ENCODE measurements around the gene TLCD3B. TPM values are rescaled to one million over a fixed set of nuclear protein-coding genes. Genes with fewer than 3 reads are reported as not detected.
A peak's percentile ranks its signal among the peaks of the same experiment; 100 is the strongest.

The TLCD3B gene
- total RNA-seq, 2 experiments from 2014 or later = 3.7 to 4.0 TPM

- no peak for ATAC-seq
- POLR2A ChIA-PET = no interaction called here
- H3K9me3 Mint-ChIP-seq (ENCODE audit: low read depth) = no peaks in the 10 kb centered on the region
- no peak for DNase-seq
- no peak overlapping the region for H3K27ac Mint-ChIP-seq
- H3K36me3 Mint-ChIP-seq (ENCODE audit: low read depth) = peaks cover 16% of the 10 kb centered on the region
- CTCF ChIA-PET = interaction anchor here (1.0 kb wide), 1 partner anchor 17 kb away, joined by 3 read pairs; no protein-coding TSS in a partner anchor
- no peaks in the 10 kb centered on the region for H3K27me3 Mint-ChIP-seq
- intact Hi-C loops (cut with DNase I, micrococcal nuclease) = loop anchor here (10.0 kb wide), 2 partner anchors 344 to 1136 kb away; partner anchors contain the start of genes RABEP2 (in 1 of the 2) and ZNF771 (in 1 of the 2)
- no peak overlapping the region for H3K4me3 Mint-ChIP-seq
- H3K4me1 Mint-ChIP-seq = peaks cover 2% of the 10 kb centered on the region
Measured at GRCh38 chr16:30060836-30061554, 29.9 kb upstream of the TLCD3B start.

DNA sequence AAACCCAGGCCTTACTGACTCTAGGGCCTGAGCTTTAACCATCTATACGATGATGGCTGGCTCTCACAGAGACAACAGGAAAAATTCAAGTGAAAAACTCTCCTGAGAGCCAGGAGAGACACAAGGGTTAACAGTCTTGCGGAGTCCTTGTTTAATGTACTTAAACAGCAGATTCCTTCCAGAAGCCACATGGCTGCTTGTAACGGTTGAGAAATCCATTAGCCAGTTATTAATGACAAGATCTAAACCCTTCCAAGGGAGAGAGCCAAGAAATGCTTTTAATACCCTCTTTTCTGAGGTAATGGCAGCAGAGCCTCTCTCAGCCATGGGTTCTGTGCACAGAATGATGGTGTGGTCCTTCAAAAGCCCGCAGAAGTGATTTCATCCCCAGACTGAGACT, 29.3 kb upstream of the TLCD3B start:
- ChIA-PET POLR2A (no interaction called here), CTCF (no interaction called here)
- DNase-seq = no peak
- Mint-ChIP-seq H3K4me3 (no peak overlapping the region), H3K4me1 (peaks cover 3% of the 10 kb centered on the region), H3K27ac (no peak overlapping the region), H3K27me3 (no peaks in the 10 kb centered on the region), H3K36me3 (ENCODE audit: low read depth) (peaks cover 11% of the 10 kb centered on the region), H3K9me3 (ENCODE audit: low read depth) (no peaks in the 10 kb centered on the region)
- intact Hi-C loops (cut with DNase I, micrococcal nuclease) = loop anchor here (10.0 kb wide), 2 partner anchors 344 to 1136 kb away; partner anchors contain the start of genes RABEP2 (in 1 of the 2) and ZNF771 (in 1 of the 2)
- no peak for ATAC-seq

- no peaks in the 10 kb centered on the region for H3K36me3 Mint-ChIP-seq (ENCODE audit: low read depth)
- peak; percentile 78 for DNase-seq
- H3K4me1 Mint-ChIP-seq = peaks cover 25% of the 10 kb centered on the region
- no peak overlapping the region for H3K27ac Mint-ChIP-seq
- H3K27me3 Mint-ChIP-seq = peaks cover 2% of the 10 kb centered on the region
- POLR2A ChIA-PET = interaction anchor here (1.0 to 1.1 kb wide), 2 partner anchors 10 to 36 kb away, joined by 3 to 7 read pairs; partner anchors contain the start of genes ALDOA and TBX6
- ATAC-seq = peak; percentile 84
- peak overlapping the region; percentile 55 for H3K4me3 Mint-ChIP-seq
- no peaks in the 10 kb centered on the region for H3K9me3 Mint-ChIP-seq (ENCODE audit: low read depth)
- intact Hi-C loops (cut with DNase I, micrococcal nuclease) = no loop called here
- CTCF ChIA-PET = interaction anchor here (0.7 to 1.8 kb wide), 17 partner anchors 8 to 693 kb away, joined by 3 to 14 read pairs (median 5); partner anchors contain the start of genes ALDOA, PAGR1, PHKG2 and TAOK2
Measured at GRCh38 chr16:30054959-30055553, 24.0 kb upstream of the TLCD3B start.

DNA sequence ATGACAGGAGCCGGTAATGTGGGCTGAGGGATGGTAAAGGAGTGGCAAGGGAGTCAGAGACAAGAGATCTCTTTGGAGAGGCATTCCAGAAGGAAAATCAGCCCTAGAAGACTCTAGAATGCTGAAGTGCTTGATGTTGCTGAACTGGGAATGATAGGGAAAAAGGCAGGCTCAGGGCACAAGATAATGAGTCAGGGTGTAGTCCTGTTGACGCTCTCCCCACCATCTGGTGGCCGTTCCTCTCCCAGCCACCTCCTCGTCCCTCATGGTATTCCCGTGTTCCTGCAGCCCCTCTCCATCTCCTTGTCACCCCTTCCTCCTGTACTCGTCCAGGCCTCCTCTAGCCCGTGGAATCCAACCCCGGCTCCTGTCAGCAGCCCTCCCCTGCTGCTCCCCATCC, 23.4 kb upstream of the TLCD3B start:
- POLR2A ChIA-PET = interaction anchor here (1.0 to 1.1 kb wide), 2 partner anchors 11 to 37 kb away, joined by 3 to 7 read pairs; partner anchors contain the start of genes ALDOA and TBX6
- intact Hi-C loops (cut with DNase I, micrococcal nuclease) = no loop called here
- CTCF ChIA-PET = interaction anchor here (0.7 to 1.6 kb wide), 8 partner anchors 9 to 694 kb away, joined by 3 to 11 read pairs (median 6); partner anchors contain the start of genes ALDOA, PAGR1 and PHKG2

GRCh38 chr16:30053376-30054015, 22.4 kb upstream of the TLCD3B start:
- DNase-seq (no peak), ATAC-seq (no peak)
- Mint-ChIP-seq H3K4me1 (peaks cover 25% of the 10 kb centered on the region), H3K9me3 (ENCODE audit: low read depth) (no peaks in the 10 kb centered on the region), H3K36me3 (ENCODE audit: low read depth) (no peaks in the 10 kb centered on the region), H3K27me3 (peaks cover 2% of the 10 kb centered on the region), H3K4me3 (peak overlapping the region; percentile 78), H3K27ac (no peak overlapping the region)
- intact Hi-C loops (cut with DNase I, micrococcal nuclease) = loop anchor here (1.0 kb wide), 5 partner anchors 12 to 263 kb away; partner anchors contain the start of genes ALDOA (in 2 of the 2), HIRIP3 (in 1 of the 2), KIF22 (in 1 of the 2) and MAPK3 (in 1 of the 2)
- ChIA-PET POLR2A (interaction anchor here (1.0 to 1.1 kb wide), 3 partner anchors 11 to 81 kb away, joined by 4 to 5 read pairs (median 5); partner anchors contain the start of gene TBX6), CTCF (interaction anchor here (0.7 to 1.2 kb wide), 5 partner anchors 12 to 353 kb away, joined by 3 to 4 read pairs (median 3); partner anchors contain the start of gene ALDOA)

More for the DNA sequence above, 23.4 kb upstream of the TLCD3B start:
- DNase-seq = no peak
- peak overlapping the region; percentile 55 for H3K4me3 Mint-ChIP-seq
- no peak for ATAC-seq
- H3K27ac Mint-ChIP-seq = no peak overlapping the region
- peaks cover 2% of the 10 kb centered on the region for H3K27me3 Mint-ChIP-seq
- H3K36me3 Mint-ChIP-seq (ENCODE audit: low read depth) = no peaks in the 10 kb centered on the region
- H3K4me1 Mint-ChIP-seq = peaks cover 25% of the 10 kb centered on the region
- H3K9me3 Mint-ChIP-seq (ENCODE audit: low read depth) = no peaks in the 10 kb centered on the region

- CTCF ChIA-PET = interaction anchor here (0.7 to 1.3 kb wide), 5 partner anchors 20 to 352 kb away, joined by 3 to 4 read pairs (median 3); no protein-coding TSS in a partner anchor
Measured at GRCh38 chr16:30052671-30053372, 21.8 kb upstream of the TLCD3B start.

DNA sequence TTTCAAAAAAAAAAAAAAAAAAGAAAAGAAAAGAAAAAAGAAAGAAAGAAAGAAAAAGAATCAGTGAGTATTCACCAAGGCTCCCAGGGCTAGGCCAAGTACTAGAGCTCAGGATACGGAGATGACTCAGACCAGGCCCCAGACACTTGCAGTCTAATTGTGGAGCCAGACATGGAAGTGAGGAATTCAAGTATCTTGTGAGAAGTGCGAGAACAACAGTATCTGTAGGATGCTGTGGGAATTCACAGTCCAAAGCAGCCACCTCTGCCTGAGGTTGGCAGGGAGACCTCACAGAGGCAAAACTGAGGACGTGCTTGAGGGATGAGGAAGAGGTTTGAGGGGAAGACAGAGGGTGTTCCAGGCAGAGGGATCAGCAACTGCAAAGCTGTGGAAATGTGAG, 20.4 kb upstream of the TLCD3B start:
- H3K9me3 Mint-ChIP-seq (ENCODE audit: low read depth) = no peaks in the 10 kb centered on the region
- CTCF ChIA-PET = interaction anchor here (0.7 to 1.3 kb wide), 2 partner anchors 19 to 52 kb away, joined by 3 to 4 read pairs; no protein-coding TSS in a partner anchor
- intact Hi-C loops (cut with DNase I, micrococcal nuclease) = no loop called here
- H3K27ac Mint-ChIP-seq = peak overlapping the region; percentile 67
- peaks cover 2% of the 10 kb centered on the region for H3K27me3 Mint-ChIP-seq
- DNase-seq (no peak), ATAC-seq (no peak)
- POLR2A ChIA-PET = no interaction called here
- H3K4me3 Mint-ChIP-seq = peak overlapping the region; percentile 78
- peaks cover 25% of the 10 kb centered on the region for H3K4me1 Mint-ChIP-seq
- H3K36me3 Mint-ChIP-seq (ENCODE audit: low read depth) = no peaks in the 10 kb centered on the region

More at GRCh38 chr16:30052671-30053372, 21.8 kb upstream of the TLCD3B start:
- Mint-ChIP-seq H3K9me3 (ENCODE audit: low read depth) (no peaks in the 10 kb centered on the region), H3K36me3 (ENCODE audit: low read depth) (no peaks in the 10 kb centered on the region), H3K4me1 (peaks cover 25% of the 10 kb centered on the region), H3K27me3 (peaks cover 2% of the 10 kb centered on the region), H3K4me3 (peak overlapping the region; percentile 78), H3K27ac (peak overlapping the region; percentile 72)
- DNase-seq (peak; percentile 95), ATAC-seq (peak; percentile 69)
- intact Hi-C loops (cut with DNase I, micrococcal nuclease) = loop anchor here (1.0 kb wide), 5 partner anchors 12 to 263 kb away; partner anchors contain the start of genes ALDOA (in 2 of the 2), HIRIP3 (in 1 of the 2), KIF22 (in 1 of the 2) and MAPK3 (in 1 of the 2)
- POLR2A ChIA-PET = interaction anchor here (1.0 to 1.1 kb wide), 3 partner anchors 12 to 80 kb away, joined by 4 to 5 read pairs (median 5); partner anchors contain the start of gene TBX6

- DNase-seq (no peak), ATAC-seq (no peak)
- H3K27ac Mint-ChIP-seq = no peak overlapping the region
- no peak overlapping the region for H3K4me3 Mint-ChIP-seq
- H3K27me3 Mint-ChIP-seq = peaks cover 2% of the 10 kb centered on the region
- H3K36me3 Mint-ChIP-seq (ENCODE audit: low read depth) = no peaks in the 10 kb centered on the region
- intact Hi-C loops (cut with DNase I, micrococcal nuclease) = no loop called here
- no peaks in the 10 kb centered on the region for H3K9me3 Mint-ChIP-seq (ENCODE audit: low read depth)
- ChIA-PET POLR2A (interaction anchor here (0.6 kb wide), 1 partner anchor 13 kb away, joined by 4 read pairs; no protein-coding TSS in a partner anchor), CTCF (interaction anchor here (4.3 kb wide), 1 partner anchor 17 kb away, joined by 22 read pairs; the partner anchor contains the start of gene TLCD3B)
- peaks cover 18% of the 10 kb centered on the region for H3K4me1 Mint-ChIP-seq
Measured at GRCh38 chr16:30049871-30050270, 18.8 kb upstream of the TLCD3B start.

DNA sequence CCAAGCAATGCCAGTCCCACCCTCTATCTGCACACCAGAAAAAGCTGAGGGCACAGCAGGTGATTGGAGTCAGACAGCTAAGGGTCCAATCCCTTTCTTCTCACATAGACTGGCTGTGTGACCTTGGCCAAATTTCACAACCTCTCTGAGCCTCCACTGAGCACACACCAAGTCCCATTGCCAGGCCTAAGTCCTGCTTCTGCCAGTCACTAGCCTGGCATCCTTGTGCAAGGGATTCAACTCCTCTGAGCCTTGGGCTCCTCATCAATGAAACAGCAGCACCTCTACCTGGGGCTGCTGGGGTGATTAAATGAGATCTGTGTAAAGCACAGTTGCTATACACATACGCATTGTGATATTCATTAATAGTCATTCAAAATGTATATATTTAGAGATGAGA, 15.5 kb upstream of the TLCD3B start:
- Mint-ChIP-seq H3K27me3 (no peaks in the 10 kb centered on the region), H3K4me1 (peaks cover 5% of the 10 kb centered on the region), H3K4me3 (no peak overlapping the region), H3K27ac (no peak overlapping the region), H3K9me3 (ENCODE audit: low read depth) (no peaks in the 10 kb centered on the region), H3K36me3 (ENCODE audit: low read depth) (no peaks in the 10 kb centered on the region)
- no peak for ATAC-seq
- POLR2A ChIA-PET = no interaction called here
- DNase-seq = no peak
- CTCF ChIA-PET = interaction anchor here (4.3 kb wide), 1 partner anchor 14 kb away, joined by 22 read pairs; the partner anchor contains the start of gene TLCD3B
- intact Hi-C loops (cut with DNase I, micrococcal nuclease) = no loop called here

DNA sequence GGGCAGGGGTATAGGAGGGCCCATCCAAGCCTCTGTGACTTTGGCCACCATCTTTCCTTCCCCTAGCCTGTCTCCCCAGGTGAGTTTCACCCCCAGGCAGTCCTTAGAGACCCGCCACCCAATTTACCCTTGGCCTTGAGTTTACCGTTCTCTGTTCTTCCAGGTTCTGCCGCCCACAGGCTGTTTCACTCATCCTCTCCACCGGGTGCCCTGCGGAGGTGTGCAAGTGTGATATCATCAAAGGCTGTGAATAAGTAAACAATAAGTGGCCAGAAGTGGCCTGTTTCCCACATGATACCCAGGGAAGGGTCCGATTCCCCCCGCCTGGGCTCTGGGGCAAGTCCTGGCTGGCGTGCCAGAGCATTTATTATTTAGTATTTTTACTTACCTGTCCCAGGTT, 15.1 kb upstream of the TLCD3B start:
- no peaks in the 10 kb centered on the region for H3K27me3 Mint-ChIP-seq
- peaks cover 3% of the 10 kb centered on the region for H3K4me1 Mint-ChIP-seq
- ATAC-seq (peak; percentile 30), DNase-seq (no peak)
- H3K27ac Mint-ChIP-seq = no peak overlapping the region
- H3K9me3 Mint-ChIP-seq (ENCODE audit: low read depth) = no peaks in the 10 kb centered on the region
- no peak overlapping the region for H3K4me3 Mint-ChIP-seq
- H3K36me3 Mint-ChIP-seq (ENCODE audit: low read depth) = no peaks in the 10 kb centered on the region
- intact Hi-C loops (cut with DNase I, micrococcal nuclease) = no loop called here
- ChIA-PET POLR2A (no interaction called here), CTCF (no interaction called here)
